Gastrocnemius medialis (tissue), 4 donors: ENCODE results near the gene DMKN.

Experiments used
- CTCF ChIP-seq, 5 experiments: fragments of 450-650 bp in 3 of 5; fragments of 200-600 bp in 2 of 5; sonication (generic) in 2 of 5; IDR thresholded peaks in 4 of 5; conservative IDR thresholded peaks in 1 of 5; 1 replicate in 4 of 5; 2 replicates in 1 of 5; pipeline ENCODE4 v1.5.1; 2016 to 2019; ENCODE audit warnings: antibody characterized with exemption in 5 of 5, mild to moderate bottlenecking in 3 of 5, moderate library complexity in 3 of 5
- POLR2A ChIP-seq, 2 donors: fragments of 450-650 bp; IDR thresholded peaks; one replicate each; pipeline ENCODE4 v1.6.1; 2017; ENCODE audit warnings: antibody characterized with exemption in 2 of 2, mild to moderate bottlenecking in 2 of 2, moderate library complexity in 2 of 2

DNA sequence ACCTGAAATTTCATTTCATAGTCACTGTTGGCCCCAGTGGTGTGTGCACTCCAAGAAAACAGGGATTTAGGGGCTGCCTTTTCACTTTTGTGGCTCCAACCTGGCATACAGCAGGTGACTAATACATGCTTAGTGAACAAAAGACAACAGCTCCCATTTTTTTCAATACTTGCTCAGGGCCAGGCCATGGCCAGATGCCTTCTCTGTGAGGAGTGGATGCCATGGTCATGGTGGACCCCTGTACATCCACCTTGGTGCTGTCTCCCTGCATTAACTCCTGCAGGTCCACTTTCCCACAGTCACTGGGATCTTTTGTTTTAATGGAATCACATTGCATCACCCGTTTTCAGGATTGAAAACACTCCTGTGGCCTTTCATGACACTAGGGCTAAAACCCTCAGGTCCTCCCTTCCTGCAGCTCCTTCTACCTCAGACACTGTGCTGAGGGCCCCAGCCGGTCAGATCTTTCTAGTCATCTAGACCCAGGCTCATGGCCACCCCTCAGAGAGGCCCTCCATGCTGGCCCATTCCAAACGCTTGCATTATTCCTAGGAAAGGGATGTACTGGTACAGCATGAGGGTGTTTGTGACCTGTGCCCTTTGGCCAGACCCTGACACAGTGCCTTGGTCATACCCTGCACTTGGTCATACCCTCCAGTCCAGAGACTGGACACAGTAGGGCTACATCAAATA lies 30.8 kb upstream of the DMKN start:
- no peak for TF ChIP-seq CTCF (IDR thresholded peaks at IDR 0.05 in 4 of 5, conservative IDR thresholded peaks at IDR 0.05 in 1 of 5)
- no peak for TF ChIP-seq POLR2A (IDR thresholded peaks at IDR 0.05)
